ENCODE measurements around the gene ADGRE3.
"Not testable (repeated sequence)": the region's sequence is repeated elsewhere in the genome, so short reads cannot be mapped to it uniquely, and the experiment has no call there.

DNA sequence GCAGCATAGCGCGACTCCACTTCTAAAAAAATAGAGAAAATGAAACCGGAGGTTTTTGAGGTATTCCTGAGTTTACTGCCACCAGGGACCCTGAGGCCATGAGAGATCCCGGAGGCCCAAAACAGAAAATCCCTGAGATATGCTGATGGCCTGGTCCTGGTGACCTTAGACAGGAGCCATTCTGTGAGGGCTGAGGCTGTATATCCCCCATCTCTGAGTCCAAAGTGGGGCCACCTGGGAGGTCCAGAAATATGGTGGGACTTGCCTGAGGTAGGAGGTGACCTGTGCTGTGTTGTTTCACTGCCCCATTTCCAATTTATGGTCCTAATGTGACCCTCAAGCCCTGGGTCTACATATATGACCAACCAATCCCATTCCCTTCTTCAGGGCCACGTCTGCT is 90.3 kb downstream of the ADGRE3 start:
- TF ChIP-seq POLR2A, POLR2AphosphoS5 (IDR thresholded peaks at IDR 0.05): not testable (repeated sequence)
- TF ChIP-seq, protein P1, sequence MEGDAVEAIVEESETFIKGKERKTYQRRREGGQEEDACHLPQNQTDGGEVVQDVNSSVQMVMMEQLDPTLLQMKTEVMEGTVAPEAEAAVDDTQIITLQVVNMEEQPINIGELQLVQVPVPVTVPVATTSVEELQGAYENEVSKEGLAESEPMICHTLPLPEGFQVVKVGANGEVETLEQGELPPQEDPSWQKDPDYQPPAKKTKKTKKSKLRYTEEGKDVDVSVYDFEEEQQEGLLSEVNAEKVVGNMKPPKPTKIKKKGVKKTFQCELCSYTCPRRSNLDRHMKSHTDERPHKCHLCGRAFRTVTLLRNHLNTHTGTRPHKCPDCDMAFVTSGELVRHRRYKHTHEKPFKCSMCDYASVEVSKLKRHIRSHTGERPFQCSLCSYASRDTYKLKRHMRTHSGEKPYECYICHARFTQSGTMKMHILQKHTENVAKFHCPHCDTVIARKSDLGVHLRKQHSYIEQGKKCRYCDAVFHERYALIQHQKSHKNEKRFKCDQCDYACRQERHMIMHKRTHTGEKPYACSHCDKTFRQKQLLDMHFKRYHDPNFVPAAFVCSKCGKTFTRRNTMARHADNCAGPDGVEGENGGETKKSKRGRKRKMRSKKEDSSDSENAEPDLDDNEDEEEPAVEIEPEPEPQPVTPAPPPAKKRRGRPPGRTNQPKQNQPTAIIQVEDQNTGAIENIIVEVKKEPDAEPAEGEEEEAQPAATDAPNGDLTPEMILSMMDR (IDR thresholded peaks at IDR 0.05 in 8 of 11, conservative IDR thresholded peaks at IDR 0.05 in 3 of 11) = not testable (repeated sequence)
